NCI-H2107 treated with DMSO at 0.1 percent for 48 hours (cell line): ENCODE measurements around the gene HOXA5.

Experiments
- DNase-seq: peaks from one replicate; lab custom pipeline; 2025; ENCODE audit not compliant: unreplicated experiment; lab: John Stamatoyannopoulos, UW

Gene HOXA5

DNA sequence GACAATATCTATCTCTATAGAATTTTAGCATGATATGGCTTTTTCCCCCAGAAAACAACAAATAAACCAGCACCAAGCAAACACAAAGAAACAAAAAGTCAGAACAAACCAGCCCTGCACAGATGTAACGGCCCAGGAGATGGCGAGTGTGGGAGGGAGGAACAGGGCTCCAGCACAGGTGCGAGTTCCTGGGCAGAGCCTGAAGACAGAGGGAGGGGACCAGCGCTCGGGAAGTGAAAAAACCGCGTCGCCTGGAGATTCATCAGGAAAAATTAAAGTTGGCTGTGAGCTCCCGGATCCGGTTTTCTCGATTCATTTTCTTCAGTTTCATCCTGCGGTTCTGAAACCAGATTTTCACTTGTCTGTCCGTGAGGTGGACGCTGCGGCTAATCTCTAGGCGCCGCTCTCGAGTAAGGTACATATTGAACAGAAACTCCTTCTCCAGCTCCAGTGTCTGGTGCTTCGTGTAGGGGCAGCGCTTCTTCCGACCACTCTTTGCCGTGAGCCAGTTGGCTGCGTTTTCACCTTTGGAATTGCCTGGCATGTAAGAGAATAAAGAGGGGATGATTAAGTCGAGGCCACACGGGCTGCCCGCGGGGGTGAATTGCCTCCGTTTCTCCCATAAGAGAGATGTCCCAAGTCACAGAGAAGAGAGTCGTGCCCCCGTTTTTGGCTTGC is 28.3 kb upstream of the HOXA5 start:
- DNase-seq = no peak

DNA sequence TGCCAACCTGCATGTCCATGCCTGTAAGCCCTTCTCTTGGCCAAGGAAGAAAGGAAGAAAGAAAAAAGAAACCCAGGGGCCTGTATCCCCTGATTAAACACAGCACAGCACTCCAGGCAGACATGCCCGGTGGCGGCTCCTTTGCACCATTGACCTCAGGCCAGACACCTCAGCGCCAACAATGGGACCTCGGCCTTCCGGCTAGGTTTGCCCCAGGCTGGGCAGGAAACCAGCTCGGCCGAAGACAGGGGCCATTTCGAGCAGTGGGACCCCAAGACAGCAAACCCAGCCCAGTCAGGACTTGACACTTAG is 27.8 kb upstream of the HOXA5 start:
- no peak for DNase-seq

DNA sequence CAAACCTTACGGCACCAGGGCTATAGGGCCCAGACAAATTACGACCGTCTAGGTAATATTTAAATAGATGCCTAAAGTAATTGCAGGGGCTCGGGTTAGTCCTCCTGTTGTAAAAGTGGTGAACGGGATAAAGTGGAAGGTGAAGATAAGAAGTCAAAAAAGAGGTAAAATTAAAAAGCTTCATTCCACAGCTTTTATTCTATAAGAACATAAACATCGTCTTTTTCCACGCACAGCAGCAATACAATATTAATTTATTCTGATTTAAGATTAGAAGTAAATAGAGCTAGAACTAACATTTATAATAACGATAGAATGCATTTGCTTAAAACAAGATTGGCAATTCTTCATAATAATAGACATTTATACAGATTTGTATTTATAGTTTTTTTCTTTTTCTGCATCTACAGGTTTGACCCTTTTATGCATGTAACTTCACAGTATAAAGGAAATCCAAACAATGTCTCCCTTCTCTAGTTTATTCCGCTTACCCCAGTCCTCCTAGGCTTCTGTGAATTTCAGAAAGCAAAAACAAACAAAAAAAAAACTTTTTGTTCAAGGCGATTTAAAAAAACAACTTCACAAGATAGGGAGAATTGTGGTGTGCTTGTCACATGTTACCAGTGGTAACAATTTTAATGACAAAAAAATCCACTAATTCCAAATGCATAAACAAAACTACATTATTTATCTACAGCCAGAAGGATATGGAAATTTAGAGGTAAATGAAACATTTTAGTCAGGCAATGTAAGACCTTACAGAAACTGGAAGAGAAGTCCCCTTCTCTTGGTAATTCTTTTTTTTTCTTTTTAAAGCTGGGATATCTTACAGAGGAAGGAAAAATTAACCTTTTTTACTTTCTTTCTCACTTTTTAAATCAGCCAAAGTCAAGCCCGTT is 27.2 kb upstream of the HOXA5 start:
- no peak for DNase-seq

DNA sequence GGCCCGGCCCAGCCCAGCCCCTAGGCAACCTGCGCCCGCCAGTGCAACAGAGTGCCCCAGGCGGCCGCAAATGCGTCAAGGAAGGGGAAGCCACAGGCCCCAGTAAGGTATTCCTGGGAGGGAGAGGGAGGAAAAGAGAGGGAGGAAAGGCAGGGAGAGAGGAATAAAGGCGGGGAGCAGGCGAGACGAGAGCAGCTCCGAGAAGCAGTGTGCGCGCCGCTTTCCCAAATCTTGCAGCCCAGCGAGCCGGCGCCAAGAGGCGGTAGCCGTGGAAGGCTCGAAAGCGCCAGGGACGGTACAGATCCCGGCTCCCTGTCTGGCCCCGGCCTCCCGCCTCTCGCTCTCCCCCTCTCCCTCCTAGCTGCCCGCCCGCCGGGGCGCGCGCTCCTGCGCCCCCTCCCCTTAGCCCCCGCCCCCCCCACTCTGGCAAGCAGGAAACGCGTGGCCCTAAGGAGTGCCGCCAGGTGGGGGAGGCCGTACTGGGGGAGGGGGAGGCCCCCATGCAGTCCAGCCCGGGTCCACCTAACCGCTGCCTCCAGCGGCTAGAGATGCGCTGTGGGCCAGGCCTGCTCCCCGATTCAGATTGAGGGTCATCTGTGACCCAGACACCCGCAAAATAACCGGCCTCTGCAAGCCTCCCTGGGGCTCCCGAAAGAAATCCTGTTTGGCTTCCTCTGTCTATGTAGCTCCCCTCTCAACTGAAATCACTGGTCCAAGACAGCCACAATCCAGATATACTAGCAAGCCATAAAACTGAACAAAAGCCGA is 26.4 kb upstream of the HOXA5 start:
- DNase-seq = no peak

DNA sequence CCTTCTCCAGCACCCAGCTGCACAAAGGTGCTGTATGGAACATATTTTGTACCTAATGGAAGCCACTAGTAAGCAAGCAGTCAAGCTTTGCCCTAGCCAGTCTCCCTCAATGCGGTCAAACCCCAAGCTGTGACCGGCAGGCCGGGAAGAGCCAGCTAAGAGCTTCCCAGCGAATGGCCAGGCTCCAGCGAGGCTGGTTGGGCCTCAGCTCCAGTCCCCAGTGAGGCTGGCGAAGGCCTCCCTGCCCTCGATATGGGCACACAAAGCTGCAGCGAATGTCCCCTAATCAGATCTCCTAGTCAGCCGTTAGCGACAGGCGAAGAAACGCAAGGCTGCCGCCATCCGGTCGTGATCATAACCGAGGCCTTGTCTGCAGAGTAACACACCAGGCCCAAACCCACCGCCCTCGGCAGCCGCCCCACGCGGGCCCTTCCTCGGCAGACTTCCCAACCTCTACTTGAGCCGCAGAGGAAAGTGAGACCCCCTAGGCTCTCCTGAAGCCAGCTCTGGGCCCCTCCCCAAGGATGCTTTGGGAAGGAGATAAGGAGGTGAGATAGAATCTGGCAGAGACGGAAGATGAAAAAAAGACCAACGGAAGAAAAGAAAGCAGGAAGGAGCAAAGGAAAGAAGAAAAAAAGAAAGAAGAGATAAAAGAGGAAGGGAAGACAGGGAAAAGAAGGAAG is 24.9 kb upstream of the HOXA5 start:
- DNase-seq = no peak

DNA sequence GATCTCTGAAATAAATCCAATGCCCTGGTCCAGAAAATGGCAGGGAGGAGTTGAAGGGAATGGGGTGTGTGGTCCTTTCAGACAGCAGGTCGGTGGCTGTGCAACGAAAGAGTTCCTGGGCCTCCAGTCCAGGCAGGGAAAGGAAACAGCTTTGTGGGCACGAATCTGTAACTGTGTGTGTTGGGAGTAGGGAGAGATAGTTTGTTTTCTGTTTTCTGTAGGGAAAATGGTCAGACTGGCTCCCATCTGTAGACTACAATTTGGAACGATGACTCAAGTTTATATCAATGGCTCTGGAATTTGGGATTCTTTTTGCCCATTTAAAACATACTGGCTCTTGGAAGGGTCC is 24.4 kb upstream of the HOXA5 start:
- no peak for DNase-seq

DNA sequence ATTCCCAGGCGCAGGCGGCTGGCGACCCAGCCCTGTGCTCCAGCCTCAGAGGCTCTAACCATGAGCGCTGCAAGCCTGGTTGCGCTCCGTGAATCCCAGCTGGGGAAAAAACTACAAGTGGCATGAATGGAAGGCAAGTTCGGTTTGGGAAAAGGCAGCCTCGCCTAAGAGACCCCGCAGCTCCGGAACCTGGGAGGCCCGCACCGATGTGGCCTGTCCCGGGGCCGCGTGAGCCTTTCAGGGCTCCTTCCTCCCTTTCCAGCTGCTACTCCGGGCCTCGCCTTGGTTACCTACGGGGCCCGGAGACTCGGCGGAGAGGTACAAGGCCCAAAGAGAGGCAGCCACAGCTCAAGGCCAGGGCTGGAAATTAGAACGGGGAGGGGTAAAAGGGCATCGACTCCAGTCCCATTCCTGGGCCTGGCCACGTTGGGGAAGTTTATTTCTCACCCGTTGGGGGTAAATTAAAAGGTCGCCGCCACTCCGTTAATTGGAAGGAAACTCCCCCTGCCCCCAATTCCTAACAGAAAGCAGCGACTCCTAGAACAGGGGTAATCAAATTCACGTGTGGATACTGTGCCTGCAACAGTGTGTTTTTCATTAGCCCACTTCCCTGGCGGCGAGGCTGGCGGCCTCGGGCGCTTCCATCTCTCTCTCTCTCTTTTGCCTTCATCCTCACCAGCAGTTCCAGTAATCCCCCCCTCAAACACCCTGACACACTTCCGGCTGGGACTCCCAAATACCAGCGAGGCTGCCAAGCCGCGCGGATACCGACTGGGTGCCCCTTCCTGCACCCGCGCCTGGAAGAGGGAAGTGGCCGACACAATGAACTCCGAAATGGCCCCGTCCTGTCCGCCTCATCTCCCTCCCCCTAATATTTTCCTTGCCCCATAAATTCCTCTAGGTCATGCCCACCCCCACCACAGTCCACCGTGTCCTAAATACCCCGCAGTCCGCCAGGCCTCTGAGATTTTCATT is 23.3 kb upstream of the HOXA5 start:
- DNase-seq = no peak

DNA sequence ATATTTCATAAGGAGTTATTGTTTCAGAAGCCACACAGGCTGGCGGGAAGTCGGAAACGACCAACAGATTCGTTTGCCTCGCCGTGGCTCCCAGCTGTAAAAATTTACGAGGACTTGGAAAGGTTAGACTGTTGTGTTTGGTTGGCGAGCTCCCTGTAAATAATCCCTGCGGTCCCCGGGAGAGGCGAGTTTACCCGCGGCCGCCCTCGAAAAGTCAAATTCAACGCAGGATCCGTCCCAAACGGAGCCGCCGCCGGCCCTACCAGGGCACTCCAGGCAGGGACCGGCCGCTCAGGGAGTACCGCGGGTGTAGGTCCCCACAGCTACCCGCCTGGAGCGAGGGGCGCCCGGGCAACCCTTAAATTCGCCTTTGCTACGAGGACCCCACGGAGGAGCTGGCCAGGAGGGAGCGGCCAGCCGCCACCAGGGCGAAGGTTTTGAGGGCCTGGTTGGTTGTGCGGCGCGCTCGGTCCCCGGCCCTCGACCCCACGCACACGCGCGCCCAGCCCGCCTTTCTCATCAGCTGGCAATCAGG is 22.6 kb upstream of the HOXA5 start:
- DNase-seq = no peak

DNA sequence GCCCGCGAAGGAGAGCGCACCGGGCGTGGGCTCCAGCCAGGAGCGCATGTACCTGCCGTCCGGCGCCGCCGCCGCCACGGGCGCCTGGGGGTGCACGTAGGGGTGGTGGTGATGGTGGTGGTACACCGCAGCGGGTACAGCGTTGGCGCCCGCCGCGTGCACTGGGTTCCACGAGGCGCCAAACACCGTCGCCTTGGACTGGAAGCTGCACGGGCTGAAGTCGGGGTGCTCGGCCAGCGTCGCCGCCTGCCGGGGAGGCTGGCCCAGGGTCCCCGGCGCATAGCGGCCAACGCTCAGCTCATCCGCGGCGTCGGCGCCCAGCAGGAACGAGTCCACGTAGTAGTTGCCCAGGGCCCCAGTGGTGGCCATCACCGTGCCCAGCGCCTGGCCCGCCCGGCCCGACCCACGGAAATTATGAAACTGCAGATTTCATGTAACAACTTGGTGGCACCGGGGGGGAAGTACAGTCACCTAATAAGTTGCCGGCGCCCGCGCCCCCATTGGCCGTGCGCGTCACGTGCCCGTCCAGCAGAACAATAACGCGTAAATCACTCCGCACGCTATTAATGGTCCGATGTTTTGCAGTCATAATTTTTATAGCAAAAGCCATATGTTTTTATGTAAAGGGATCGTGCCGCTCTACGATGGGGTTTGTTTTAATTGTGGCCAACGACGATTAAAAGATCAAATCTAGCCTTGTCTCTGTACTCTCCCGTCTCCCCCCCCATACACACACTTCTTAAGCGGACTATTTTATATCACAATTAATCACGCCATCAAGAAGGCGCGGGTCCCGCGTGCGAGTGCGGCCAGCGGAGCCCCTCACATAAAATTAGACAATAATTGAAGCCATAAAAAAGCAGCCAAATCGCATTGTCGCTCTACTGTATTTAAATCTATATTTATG is 21.9 kb upstream of the HOXA5 start, which contains the start of gene HOXA9:
TSS of gene HOXA9 (minus strand) at position 449 of the 907 bp plus-strand sequence. CDS start at position 369, 80 bp downstream.
- DNase-seq = no peak

DNA sequence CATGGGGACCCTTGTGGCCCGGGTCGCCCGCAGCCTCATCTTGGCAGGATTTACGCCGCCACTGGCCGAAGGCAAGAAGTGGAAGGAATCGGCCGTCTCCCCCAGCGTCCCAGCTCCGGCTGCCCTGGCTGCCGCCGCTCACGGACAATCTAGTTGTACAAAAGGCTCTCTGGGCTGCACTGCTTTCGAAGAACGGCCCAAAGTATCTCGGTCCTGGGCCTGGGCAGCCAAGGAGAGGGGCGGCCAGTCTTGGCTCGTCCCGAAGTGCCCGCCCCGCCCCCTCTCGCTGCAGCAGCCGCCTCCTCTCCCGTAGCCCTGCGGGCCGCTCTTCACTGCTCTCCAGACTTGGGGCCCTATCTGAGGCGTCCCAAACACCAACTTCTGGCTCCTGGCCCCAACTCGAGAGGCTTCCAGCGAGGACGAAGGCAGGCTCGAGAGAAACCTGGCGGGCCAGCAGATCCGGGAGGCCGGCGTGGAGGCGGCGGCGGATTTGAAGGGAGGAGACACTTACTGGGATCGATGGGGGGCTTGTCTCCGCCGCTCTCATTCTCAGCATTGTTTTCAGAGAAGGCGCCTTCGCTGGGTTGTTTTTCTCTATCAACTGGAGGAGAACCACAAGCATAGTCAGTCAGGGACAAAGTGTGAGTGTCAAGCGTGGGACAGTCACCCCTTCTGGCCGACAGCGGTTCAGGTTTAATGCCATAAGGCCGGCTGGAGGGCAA is 21.0 kb upstream of the HOXA5 start:
- DNase-seq = no peak

DNA sequence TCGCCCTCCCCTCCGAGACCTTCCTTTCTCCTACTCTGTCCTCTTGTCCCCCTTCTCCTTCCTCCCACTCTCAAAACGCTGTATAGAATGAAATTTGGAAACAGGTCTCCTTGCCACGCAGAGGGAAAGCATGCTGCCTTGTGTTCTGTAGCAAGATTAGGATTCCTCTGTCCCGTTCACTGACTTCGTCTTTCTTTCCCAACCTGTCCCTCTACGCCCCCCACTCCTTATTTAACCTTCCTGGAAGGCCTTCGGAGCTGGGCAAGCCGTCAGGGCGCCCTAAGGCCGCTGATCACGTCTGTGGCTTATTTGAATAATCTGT is 20.5 kb upstream of the HOXA5 start:
- DNase-seq = no peak

DNA sequence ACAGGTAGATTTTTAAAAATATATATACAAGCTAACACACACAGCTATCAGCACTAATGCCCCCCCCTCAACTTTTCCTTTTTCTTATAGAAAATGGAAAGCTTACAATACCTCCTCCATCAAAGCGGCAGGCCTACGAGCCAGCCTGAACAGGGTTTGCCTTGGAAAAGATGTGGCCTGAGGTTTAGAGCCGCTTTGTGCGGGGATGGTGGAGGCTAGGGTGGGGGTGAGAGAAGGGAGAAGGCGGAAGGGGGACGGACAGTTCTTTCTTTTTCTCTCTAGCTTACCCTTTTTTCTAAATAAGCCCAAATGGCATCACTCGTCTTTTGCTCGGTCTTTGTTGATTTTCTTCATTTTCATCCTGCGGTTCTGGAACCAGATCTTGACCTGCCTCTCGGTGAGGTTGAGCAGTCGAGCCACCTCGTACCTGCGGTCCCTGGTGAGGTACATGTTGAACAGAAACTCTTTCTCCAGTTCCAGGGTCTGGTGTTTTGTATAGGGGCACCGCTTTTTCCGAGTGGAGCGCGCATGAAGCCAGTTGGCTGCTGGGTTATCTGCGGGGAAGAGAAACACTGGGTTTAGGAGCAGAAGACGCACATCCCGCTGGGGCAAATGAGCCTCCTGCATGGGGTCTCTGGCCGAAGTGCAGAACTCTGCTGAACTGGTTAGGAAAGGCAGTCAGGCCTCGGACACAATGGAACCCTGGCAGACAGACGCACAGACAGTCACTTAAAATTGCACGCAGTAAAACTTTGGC is 20.0 kb upstream of the HOXA5 start:
- DNase-seq = no peak

DNA sequence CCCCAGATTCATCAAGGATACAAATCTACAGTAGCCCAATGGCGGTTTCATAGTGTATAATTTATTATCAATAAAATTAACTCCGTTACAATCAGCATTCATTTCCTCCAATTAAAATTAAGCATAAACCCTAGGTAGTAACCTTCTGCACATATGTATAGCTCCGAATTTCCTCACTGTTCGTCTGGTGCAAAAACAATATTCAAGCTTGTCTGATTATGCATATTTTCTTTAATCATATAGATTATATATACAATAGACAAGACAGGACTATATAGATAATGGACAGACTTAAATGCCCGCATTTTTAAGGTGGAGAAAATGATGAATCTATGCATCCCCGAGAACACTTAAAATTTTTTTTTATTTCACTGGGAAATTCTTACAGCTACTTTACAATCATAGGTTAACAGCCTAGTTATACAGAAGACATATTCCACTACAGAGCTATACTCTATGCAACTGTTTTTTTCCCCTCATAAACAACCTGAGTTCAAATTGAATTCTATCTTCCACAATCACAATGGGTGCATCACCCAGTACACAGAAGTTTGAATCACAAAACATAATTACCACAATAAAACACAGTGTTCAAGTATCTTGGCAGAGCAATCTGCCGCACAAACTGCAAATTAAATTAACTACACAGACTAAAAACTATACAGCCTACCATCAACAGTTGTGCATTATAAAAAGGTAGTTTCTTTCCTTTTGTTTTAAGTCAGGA is 19.2 kb upstream of the HOXA5 start:
- no peak for DNase-seq

DNA sequence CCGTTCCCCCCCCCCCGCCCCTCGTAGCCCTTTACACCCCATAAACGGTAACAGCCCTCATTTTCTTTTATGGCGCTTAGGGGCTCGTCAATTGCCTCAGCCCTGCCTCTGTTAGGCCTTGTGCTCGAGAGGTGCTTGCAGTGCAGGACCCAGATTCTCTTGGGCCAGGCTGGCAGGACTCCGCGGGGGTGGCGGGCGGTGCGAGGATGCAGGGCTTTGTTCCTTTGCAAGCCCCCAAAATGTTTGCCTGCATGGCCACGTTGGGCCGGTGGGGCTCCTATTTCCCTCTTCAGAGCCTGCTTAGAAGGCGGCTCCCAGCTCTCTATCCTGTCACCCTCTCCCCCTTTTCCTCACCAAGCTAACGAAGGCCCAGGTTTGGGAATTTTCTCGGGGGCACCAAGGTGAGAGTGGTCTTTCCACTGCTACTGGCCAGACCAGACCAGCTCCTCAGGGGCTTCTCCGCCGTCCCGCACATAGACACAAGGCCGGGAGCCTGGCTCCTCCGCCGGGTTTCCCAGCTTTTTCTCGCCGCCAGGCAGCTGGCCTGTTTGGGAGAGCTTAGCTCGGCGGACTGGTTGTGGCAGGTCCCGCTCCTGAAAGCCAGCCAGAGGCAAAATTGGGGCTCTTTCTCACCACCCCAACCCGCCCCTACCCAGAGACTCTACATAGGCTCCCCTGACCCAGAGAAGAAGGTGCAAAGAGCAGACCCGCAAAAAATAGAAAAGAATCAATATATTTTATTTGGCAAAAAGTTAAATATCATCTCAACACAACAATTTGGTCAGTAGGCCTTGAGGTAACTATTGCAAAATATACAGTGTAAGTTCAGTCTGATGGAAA is 18.5 kb upstream of the HOXA5 start:
- no peak for DNase-seq

DNA sequence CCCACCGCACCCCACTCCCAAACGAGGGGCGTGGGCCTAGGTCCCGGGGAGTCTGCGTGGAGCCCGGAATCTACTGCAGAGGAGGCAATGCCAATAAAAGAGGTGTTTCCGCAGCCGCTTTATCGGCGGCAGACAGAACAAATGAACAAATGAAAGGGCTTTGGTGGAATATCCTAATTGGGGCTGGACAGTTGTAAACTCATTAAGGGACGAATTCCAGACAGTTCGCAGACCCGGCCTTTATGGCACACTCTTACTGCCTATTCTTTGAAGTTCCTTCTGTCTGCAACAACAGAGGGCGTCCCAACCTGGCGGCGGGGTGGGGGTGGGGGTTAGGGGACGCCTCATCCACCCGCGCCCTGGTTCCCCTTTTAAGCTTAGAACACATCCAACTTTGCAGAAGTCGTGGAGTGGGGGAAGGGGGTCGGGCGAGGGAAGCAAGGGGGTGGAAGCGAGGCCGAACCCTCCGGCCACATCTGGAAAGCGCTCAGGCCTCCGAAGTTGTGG is 17.8 kb upstream of the HOXA5 start:
- no peak for DNase-seq
